ENCODE results near the gene FOXI3.

Gene FOXI3

GRCh38 chr2:88452565-88452905, at the start of gene FOXI3:
Gene FOXI3, minus strand, starts transcription at chr2:88452693. Its CDS starts 158 bp downstream, at chr2:88452535.
- DNase-seq = no peak

- DNase-seq = no peak
These were observed 48.2 kb upstream of the FOXI3 start for GRCh38 chr2:88500691-88501090.

- no peak for DNase-seq
These were observed 46.7 kb upstream of the FOXI3 start for GRCh38 chr2:88499204-88499603.

GRCh38 chr2:88493481-88493880, 41.0 kb upstream of the FOXI3 start:
- no peak for DNase-seq

- no peak for DNase-seq
These were observed 39.5 kb upstream of the FOXI3 start for GRCh38 chr2:88492002-88492401.

- DNase-seq = no peak
These were observed 36.7 kb upstream of the FOXI3 start for GRCh38 chr2:88489181-88489580.

GRCh38 chr2:88483200-88483599, 30.7 kb upstream of the FOXI3 start:
- no peak for DNase-seq

GRCh38 chr2:88481691-88482336, 29.3 kb upstream of the FOXI3 start:
- no peak for DNase-seq

- DNase-seq = no peak
These were observed 20.3 kb upstream of the FOXI3 start for GRCh38 chr2:88472811-88473210.

GRCh38 chr2:88471083-88471942, 18.8 kb upstream of the FOXI3 start:
- DNase-seq = no peak

GRCh38 chr2:88469202-88470114, 17.0 kb upstream of the FOXI3 start:
- no peak for DNase-seq

- no peak for DNase-seq
These were observed 11.7 kb upstream of the FOXI3 start for GRCh38 chr2:88464153-88464552.

GRCh38 chr2:88458633-88459032, 6.1 kb upstream of the FOXI3 start:
- no peak for DNase-seq

GRCh38 chr2:88452980-88453582, 588 bp upstream of the FOXI3 start:
- DNase-seq = no peak

- no peak for DNase-seq
These were observed 505 bp downstream of the FOXI3 start for GRCh38 chr2:88451811-88452564.

GRCh38 chr2:88450925-88451810, 1.3 kb downstream of the FOXI3 start:
- DNase-seq = no peak

GRCh38 chr2:88450186-88450585, 2.3 kb downstream of the FOXI3 start:
- DNase-seq = no peak

GRCh38 chr2:88448248-88448647, 4.2 kb downstream of the FOXI3 start:
- DNase-seq = no peak

- DNase-seq = no peak
These were observed 9.0 kb downstream of the FOXI3 start for GRCh38 chr2:88443353-88443938.

GRCh38 chr2:88442473-88442872, 10.0 kb downstream of the FOXI3 start:
- no peak for DNase-seq

- DNase-seq = no peak
These were observed 10.4 kb downstream of the FOXI3 start for GRCh38 chr2:88442061-88442460.
